GM12873 (cell line): ENCODE measurements around the gene GRIP2.

ENCODE experiments used
- TF ChIP-seq, protein P1 (sequence below): IDR thresholded peaks from 2 replicates; pipeline ENCODE4 v1.5.1; 2012; ENCODE audit warnings: low read depth, mild to moderate bottlenecking, moderate library complexity, low read length, control low read depth; ENCODE audit not compliant: insufficient read depth; ENCODE audit errors: missing control alignments

GRIP2 gene

DNA sequence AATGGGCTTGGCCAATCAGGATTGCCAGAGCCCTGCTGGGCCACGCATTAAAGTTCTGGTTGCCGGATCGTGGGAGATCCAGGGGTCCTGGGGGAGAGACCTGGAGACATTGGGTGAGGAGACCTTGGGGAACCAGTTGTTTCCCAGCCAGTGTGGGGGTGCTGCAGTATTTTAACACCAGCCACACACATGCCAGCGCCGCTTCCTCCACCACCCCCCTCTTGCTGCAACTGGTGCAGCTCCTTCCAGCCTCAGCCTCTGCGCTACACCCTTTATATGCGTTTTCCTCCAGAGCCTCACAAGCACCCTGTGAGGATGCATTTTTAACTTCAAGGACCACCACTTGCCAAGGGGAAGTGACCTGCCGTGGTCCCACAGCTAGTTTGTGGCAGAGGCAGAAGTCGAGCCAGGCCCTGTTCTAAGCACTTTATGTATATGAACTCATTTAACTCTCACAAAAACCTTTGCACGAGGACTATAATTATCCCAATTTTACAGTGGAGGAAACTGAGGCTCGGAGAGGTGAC is 29.4 kb upstream of the GRIP2 start:
- TF ChIP-seq, protein P1, sequence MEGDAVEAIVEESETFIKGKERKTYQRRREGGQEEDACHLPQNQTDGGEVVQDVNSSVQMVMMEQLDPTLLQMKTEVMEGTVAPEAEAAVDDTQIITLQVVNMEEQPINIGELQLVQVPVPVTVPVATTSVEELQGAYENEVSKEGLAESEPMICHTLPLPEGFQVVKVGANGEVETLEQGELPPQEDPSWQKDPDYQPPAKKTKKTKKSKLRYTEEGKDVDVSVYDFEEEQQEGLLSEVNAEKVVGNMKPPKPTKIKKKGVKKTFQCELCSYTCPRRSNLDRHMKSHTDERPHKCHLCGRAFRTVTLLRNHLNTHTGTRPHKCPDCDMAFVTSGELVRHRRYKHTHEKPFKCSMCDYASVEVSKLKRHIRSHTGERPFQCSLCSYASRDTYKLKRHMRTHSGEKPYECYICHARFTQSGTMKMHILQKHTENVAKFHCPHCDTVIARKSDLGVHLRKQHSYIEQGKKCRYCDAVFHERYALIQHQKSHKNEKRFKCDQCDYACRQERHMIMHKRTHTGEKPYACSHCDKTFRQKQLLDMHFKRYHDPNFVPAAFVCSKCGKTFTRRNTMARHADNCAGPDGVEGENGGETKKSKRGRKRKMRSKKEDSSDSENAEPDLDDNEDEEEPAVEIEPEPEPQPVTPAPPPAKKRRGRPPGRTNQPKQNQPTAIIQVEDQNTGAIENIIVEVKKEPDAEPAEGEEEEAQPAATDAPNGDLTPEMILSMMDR = no peak

DNA sequence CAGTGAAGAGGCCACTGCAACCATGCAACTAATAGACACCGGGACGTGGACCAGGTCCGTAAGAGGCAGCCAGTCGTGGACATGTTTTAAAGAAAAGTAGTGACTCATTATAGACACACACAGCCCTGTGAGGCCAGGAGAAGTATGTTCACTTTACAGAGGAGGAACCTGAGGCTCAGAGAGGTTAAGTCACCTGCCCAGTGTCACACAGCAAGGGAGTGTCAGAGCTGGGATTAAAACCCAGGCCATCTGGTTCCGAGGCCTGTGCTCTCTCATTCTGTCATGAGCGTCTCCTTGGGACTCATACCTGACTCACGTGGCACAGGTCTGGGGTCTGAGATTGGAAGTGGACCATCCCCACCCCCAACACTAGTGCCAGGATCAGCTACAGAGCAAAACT is 28.1 kb upstream of the GRIP2 start:
- TF ChIP-seq, protein P1 = no peak

DNA sequence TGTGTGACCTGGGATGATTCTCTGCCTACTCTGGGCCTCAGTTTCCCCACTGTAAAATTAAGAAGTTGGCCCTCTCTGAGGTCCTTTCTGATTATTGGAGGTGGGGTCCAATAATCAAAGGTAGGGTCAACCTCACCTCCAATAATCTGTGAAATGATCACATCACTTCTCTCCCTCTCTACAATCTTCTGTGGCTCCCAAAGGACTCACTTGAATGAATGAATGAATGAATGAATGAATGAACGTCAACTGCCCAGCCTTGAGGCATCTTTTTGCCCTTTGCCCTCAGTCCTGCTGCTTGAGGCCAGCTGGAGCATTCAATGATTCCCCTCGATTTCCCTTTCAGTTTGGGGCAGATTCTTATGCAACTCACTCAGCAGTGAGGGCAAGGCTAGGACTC is 26.7 kb upstream of the GRIP2 start:
- TF ChIP-seq, protein P1 = no peak

DNA sequence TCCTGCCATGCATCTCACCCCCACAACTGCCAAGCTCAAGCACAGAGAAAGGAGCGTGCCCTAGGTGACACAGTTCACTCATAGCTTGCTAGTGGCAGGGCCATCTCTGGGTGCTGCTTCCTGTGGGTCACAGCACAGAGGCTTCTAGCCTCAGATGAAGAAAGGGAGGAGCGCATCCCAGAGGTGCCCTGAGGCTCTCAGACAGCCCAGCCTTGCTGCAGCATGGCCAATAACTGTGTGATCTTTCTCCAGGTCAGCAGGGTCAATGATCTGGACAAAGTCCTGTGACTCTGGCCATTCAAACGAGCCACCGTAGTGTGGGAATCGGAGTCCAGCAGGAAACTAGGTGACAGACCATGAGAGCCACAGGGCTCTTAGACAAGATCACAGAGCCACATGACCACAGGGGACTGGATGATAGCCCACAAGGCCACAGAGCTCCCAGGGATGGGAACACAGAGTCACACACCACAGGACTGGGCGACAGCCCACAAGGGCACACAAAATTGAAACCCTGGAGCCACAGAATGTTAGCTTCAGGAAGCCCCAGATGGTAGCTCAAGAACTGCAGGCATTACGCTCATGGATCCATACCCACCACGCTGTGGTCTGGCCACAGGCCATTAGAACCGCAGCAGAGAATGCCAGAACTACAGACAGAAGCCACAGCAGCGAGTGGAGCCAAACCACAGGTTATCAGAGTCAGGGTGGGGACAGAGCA is 25.9 kb upstream of the GRIP2 start:
- TF ChIP-seq, protein P1 = no peak

DNA sequence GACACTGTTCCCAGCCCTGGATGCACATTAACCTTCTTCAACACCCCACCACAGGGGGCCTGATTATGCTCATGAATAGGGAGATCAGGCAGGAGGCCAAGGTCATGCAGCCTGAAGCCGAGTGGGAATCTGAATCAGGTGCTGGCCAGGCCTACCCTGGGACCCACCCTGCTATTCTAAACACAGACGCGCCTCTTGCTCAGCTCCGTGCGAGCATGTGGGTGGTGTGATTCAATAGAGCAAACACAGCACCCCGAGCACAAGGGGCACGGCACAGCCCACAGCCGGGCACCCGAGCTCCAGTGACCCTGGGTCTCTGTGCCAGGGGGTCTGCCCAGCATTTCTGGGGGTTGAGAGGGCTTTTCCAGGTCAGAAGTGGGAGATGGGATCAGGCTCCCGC is 24.6 kb upstream of the GRIP2 start:
- TF ChIP-seq, protein P1 = no peak

DNA sequence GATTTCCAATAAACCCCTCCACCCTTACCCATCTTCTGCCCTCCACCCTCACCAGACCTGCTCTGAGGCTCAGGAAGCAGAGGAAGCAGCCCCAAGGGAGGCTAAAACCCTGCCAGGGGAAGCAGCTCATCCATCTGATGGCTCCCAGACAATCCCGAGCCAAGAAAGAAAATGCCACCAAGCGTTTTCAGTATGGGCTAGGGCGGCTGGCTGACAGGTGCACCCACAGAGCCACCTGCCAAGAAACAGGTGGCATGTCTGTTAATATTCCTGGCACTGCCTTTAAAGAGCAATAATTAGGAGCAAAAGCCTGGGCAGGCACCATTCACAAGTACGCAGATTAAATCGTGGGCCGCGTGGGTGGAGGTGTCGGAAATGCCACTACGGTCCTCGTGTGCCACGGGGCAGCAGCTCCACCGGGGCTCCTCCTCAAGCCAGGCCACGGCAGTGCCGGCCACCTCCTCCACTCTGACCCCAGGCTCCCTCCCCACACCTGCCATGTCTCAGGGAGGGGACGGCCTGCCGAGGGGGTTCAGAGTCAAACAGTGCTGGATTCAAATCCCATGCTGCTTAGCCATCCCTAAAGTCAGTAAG is 23.9 kb upstream of the GRIP2 start:
- TF ChIP-seq, protein P1 = no peak

DNA sequence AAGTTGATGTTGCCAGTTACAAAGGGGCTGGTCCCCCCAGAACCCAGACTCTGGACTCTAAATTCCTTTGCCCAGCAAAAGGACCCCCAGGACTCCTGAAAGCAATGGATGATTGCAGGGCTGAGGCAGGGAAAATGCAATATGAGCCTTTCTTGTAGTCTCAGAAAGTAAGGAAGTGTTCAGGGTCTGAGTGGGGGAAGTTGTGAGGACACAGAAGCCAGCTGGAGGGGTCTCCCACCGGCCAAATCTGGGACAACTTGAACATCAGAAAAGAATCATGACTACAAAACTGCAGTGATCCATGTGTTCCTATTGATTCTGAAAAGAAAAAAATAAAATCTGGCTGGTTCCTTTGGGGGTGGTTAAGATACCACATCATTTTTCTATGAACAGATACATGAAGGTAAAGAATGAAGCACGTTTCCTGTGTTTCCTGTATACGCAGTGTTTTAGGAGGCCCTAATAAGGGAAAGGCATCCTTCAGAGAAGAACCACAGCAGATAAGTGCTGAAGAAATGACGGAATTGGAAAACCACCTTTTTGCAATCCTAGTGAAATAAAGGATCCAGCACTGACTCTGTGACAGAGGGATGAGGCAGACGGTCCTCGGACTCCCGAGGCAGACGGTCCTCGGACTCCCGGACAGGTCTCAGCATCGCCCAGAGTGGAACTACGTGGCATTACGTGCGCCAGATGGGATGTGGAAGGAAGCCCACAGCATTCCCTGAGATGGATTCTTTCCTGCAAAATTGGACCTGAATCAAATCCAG is 22.2 kb upstream of the GRIP2 start:
- TF ChIP-seq, protein P1 = no peak
